Smooth muscle cell of the brain vasculature (primary cell): ENCODE results near the gene AQP12B.

ENCODE experiments used
- DNase-seq: peaks from one replicate; pipeline ENCODE4 v3.0.0-alpha.2; 2012; ENCODE audit warnings: low read depth, low spot score

The AQP12B gene

DNA sequence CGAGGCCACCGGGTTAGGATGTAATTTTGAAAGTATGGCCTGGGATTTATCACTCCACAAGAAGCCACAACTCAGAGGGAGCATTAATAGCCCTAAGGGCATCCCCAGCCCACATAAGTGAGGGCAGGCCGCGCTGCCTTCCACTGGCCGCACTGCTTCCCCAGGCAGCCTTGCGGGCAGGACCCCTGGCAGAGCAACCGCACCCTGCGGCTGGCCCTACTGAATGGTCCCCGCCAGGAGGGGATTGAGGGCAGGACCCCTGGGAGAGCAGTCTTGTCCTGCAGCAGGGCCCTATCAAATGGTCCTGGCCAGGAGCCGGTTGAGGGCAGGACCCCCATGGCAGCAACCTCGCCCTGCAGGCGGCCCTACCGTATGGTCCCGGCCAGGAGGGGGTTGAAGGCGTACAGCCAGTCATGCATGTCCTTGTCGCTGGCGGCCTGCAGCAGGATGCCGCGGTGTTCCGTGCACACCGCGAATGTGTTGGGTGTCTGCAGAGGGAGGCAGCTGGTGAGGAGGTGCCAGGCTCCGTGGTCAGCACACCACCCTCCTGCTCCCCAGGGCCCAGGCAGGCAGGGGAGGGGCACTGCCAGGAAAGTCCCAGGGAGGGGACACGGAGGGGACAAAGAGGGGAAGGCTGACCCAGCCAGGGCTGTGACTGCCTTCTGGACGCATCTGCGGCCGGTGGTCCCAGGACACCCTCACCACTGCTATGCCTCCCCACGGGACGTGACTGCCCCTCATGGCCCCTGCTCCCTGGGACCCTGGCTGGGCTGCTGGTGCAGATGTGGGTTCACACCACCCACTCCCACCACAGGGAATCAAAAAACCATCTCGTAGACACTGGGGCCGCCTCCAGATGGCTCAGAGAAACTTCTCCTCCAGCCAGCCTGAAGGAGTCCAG, 35.2 kb upstream of the AQP12B start:
- no peak for DNase-seq

DNA sequence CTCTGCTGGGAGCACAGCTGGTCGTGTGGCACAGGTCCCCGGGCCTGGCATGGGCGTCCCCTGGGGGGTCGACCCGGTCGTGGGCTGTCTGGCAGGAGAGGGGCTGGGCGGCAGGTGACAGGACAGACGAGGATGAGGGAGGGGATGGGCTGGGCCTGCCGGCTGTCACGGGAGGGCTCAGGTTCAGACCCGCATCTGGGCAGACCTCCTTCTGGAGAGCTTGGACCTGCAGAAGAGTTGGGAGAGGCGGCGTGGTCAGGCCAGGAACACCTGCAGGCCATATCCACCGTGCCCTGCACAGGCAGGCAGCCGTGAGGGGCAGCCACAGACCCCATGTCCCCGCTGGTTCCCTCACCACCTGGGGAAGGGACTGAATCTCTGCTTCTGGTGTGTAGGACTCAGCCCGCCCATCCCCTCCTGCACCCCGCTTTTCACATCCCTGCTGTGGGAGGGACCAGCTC, 34.5 kb upstream of the AQP12B start:
- DNase-seq: no peak

DNA sequence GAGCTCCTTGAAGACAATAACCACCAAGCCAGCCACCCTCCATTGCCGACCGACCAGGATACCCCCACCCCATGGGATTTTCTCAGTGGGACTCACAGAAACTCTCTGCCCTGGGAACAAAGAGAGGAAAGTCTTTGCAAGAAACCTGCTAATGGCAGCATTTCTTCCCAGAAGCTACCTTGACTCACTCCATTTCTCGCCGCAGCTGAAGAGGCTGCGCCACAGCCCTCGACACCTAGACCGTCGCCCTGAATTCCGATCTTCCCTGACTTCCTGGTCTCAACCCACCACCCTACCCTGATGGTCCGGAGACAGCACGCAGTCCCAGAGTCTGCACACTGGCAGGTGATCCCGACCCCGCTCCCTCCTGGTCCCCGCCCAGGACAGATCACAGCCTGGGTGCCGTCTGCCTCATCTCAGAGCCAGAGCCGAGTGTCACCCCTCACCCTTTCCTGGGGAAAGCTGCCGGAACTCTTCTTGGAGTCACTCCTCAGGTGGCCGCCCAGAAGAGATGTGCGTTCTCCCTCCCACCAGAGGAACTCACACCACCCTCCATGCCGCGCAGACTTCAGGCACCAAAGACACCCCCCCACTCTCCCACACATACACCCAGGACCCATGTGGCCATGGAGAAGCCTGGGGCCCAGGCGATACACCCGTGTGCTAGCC, 33.6 kb upstream of the AQP12B start:
- DNase-seq: no peak

DNA sequence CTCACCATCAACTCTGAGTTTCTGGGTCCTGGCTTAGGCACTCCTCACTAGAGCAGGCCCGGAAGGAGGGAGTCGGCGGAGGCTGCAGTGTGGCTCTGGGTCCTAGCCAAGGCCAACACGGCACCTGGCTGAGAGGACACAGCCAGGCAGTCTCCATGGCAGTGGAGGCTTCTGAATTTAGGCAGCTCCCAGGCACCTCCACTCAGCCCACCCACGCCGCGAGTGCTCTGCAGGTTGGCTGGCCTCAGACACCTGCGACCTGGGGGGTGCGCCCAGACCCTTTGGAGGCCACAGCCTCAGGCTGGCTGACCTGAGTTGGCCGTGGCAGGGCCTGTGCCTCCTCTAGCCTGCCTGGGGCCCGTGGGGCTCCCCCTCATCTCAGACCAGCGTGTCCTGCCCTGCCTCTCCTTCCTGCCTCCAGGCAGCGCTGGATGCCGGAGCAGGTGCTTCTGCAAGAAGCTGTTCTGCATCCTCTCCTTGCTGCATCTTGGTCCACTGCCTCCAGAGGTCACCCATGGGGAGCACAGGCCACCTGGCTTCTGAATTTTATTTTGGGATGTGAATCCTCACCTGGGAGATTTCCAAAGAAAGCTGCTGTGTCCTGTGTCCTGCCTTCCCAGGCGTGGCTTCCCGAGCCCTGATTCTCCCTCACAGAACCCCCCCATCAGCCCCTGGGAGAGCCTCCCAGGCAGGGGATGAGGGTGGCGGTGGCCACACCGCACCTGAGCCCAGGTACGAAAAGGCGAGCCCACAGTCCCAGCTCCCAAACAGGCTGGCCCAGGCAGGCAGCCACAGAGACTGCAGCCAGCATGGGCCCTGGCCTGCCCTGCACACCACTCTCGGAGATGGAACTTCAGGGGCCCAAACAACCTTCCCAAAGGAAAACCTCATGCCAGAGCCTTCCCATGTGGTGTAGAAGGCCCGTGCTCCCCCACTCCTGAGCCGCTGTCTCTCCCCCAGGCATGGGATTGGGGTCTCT, 32.4 kb upstream of the AQP12B start:
- no peak for DNase-seq

DNA sequence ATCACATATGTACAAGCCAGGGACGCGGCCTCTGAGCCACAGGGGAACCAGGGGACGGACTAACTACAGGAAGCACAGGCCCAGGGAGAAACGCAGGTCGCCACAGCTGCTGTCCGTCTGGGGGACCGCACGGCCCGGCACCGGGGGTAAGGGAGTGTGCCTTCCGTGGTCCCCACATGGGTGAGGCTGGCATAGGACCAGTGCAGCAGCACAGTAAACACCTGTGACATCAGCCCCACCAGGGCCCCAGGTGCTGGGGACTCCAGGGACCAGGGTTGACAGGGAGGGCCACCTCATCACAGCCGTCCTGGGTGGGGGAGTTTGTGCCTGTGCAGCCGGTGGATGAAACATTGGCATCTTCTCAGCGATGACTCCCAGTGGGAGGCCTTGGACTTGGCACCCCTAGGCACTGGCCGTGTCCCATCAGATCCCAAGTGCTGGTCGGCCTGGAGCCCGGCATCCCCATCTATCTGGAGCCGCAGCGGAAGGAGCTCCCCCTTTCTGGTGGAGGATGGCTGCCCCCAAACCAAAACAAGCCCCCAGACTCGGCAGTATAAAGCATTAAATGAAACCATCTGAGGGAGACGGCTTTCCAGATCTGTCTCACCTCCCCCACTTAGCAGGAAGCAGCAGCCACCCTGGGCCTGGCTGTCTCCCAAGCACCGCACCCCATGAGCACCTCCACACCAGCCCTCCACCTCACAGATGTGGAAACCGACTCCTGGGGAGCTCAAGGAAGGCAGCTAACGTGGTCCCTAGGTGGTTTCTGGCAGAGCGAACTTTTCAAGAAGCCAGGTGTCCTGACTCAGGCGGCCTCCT, 31.5 kb upstream of the AQP12B start:
- no peak for DNase-seq

DNA sequence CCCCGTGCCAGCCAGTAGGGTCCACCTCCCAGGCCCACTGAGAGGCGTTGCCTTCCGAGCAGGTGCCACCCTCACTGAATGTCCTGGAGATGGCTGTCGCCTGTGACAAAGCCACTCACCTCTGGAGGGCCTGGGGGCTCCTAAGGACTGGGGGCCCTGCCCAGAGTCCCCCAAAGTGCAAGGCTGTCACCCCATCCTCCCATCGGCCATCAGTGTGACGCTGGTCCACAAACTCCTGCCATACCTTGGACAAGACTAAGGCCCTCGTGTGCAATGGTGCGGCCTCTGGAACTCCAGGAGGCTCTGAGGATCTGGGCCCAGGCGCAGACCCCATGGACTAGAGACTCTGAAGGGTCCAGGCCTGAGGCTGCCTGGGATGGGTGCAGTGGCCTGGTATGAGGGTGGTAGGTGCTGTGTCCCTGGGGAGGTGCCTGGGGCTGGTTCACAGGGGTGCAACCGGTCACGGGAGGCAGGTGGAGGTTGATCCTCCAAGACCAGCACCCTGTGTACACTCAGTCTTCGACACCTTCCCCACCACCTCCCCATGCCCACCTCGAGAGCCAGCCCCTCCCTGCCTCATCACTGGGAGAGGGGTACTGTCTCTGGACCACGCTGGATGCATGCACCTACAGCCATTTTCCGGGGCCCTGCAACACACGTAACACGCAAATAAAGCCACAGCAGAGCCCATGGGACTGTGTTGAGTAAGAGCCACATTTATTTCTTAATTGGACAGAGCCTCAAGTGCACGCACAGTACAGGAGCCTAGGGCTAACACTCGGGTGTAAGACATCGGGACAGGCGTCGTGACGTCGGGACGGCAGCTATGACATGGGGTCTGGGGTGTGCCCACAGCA, 30.6 kb upstream of the AQP12B start:
- DNase-seq: no peak

DNA sequence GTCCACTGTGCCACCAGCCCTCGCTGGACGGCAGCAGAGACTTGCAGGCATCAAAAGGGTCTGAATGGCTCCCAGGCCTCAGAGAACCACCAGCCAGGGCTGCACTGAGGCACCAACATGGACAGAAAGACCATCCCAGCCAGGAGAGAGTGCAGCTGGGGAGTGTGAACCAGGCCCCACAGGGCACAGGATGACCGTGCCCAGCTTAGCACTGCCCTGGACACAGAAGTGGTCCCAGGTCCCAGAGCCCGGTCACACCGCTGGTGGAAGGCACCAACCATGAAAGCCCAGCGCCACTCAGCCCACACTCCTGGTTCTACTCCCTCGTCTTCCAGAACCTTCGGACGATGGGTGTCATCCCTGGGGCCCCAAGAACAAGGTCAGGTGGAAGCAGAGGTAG, 29.4 kb upstream of the AQP12B start:
- DNase-seq: no peak

DNA sequence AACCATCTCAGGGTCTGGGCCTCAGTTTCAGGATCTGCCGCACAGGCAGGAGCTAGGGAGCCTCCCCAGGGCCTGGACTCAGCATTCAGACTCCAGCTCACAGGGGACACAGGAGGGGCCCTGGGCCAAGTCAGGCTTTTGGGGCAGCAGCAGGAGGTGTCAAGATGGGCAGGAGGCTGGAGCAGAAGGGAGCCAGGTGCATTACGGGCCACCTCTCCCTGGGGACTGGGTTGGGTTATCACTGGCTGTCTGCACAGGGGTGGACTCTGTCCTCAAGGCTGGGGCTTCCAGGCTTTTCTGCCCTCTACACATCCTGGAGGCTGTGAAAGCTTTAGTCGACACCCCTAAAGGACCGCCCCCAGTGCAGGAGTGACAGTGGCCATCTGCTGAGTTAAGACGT, 29.0 kb upstream of the AQP12B start:
- no peak for DNase-seq

DNA sequence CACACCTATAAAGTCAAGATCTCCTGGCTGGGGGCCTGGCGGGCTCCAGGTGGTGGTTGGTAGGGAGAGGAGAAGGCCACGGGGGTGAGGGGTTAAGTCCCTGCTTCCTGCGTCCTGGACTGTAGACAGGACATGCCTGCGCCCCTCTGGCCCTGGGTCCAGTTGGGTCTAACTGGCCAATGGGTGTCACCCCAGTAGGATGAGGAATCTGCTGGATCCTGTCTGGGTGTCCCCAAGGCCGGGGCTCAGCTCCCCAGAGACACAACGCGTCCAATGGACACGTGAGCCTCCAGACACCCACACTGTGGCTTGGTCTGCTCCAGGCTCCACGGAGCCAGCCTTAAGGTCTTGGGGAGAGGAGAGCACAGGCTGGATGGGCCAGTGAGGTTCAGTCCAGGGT, 28.6 kb upstream of the AQP12B start:
- DNase-seq: no peak

DNA sequence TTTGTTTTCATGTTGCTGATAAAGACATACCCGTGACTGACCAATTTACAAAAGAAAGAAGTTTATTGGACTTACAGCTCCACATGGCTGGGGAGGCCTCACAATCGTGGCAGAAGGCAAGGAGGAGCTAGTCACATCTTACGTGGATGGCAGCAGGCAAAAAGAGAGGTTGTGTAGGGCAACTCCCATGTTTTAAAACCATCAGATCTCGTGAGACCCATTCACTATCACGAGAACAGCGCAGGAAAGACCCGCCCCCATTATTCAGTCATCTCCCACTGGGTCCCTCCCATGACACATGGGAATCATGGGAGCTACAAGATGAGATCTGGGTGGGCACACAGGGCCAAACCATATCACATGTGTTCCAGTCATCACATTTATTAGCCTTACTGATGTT, 25.8 kb upstream of the AQP12B start:
- no peak for DNase-seq

DNA sequence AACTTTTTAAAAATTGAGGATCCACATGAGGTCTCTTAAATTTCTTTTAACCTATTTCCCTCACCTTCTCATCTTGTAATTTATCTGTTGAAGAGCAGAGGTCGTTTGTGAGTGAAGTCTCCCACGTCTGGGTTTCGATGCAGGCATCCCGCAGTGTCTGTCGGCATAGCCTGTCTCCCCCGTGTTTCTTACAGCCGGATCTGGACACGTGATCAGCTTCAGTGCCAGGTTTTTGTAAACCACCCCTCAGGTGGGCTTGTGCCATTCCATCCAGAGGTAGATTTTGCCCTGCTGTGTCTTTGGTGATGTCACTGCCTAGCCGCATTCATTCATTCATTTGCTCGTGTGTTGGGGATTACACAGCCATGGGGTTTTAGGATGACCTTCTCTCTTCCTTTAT, 25.1 kb upstream of the AQP12B start:
- no peak for DNase-seq

DNA sequence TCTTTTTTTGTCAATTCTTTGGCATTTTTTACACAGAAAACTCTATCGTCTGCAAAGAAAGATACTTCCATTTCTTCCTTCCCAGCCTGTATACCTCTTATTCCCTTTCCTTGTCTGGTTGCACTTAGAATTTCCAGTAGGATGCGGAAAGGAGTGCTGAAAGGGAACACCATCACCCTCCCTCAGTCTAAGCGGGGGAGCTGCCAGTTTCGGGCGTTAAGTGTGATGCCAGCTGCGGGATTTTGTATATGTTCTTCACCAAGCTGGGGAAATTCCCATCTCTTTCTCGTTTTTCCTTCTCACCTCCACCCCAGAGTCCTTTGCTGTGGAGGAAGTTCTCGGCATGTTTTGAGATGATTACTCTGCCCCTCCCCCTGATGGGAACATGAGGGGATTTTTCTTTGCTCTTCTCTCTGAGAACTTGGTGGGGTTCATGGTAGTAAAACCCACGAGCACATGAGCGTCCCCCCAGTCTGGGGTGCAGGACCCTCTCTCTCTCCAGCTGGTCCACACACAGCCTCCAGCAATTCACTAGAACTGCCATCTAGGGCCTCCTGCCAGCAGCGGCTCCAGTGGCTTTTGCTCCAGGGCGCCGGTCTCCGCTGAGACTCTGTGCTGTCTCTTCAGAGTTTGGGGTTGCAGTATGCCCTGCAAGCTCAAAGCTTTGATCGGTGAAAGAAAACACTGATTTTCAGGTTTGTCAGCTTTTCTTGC, 24.5 kb upstream of the AQP12B start:
- DNase-seq: no peak

DNA sequence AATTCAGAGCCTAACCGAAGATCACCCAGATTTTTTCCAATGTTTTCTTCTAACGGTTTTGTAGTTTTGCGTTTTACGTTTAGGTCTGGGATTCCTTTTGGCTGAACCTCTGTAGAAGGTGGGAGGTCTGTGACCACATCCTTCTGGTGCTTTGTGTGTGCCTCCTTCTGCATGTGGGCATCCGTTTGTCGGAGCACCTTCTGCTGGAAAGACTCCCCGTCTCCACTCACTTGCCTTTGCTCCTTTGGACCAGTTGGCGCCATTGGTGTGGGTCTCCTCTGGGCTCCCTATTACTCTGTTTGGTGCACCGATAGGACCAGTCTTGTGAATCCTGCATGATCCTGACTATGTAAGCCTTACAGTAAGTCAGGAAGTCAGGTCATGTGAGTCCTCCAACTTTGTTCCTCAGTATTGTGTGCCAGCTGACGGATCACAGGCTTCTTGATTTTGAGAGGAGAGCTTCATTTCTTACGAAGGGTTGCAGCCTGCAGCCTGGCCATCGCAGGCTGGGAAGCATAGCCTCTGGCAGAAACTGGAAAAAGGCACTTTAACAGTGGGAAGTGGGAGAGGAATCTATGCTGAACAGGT, 22.6 kb upstream of the AQP12B start:
- no peak for DNase-seq

DNA sequence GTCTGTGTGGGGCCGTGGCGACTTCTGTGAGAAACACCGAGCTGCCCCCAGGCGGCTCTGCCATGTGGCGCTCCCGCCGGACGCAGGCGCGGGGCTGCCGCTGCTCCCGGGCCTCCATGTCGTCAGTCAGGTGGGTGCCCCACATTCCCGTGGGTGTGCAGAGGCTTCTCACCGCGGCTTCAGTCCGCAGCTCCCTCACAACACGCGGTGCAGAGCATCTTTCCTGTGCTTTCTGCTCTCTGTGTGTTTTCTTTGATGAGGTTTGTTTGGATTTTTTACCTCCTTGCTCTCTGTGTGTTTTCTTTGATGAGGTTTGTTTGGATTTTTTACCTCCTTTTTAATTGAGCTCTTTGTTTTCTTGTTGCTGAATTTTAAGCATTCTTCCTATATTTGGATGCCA, 22.0 kb upstream of the AQP12B start:
- no peak for DNase-seq

DNA sequence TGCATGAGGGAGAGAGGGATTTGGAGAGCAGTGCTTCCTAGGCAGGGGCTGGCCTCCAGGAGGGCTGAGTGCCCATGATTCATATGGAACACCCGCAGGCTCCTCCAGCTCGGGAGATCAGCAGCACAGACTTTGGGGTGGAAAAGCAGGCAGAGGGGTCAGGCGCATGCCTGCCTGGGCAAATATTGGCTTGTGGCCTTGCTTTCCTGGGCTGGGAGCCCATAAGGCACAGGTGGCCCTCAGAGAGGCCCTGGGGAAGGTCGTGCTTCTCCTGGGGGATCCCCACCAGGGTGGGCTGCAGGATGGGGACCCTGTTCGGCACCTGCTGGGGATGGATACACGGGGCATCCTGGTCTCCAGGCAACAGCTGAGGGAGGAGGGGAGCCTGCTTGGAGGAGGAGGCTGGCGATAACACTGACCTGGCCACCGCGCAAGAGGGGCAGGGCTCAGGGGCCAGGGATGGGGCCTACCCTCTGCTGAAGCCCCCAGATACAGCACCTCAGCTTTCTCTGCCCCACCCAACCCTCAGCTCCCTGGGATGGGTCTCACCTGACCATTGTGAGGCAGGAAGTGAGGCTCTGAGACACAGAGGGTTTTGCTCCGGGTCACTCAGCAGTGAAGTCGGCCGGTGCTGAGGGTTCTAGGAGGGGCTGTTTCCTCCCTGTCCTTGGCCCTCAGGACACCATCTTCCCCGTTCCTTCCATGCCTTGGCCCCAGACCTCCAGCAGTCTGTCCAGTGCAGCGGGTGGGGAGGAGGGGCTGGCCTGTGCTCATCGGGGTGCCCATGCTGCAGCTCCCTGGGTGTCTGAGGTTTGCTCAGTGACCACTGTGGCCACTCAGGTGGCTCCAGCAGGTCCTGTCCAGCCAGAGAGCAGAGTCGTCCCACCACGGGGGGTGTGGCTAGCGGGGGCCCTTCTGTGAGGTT, 21.0 kb upstream of the AQP12B start:
- DNase-seq: no peak

DNA sequence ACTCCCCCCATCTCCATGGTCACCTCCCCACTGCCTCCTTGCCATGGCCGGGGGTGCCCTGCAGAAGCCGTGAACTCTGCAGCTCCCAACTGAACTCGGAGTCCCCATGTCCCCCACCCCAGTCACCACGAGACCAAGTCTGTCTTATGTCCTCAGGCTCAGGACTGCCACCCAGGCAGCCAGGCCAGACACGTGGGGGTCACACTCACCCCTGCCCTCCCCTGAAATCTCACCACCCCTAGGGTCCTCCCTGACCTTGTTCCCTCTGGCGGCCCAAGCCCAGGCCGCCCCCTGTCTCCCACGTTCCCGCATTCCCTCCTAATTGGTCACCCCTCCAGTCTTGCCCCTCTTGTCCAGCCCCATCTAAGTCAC, 19.9 kb upstream of the AQP12B start:
- DNase-seq: no peak

DNA sequence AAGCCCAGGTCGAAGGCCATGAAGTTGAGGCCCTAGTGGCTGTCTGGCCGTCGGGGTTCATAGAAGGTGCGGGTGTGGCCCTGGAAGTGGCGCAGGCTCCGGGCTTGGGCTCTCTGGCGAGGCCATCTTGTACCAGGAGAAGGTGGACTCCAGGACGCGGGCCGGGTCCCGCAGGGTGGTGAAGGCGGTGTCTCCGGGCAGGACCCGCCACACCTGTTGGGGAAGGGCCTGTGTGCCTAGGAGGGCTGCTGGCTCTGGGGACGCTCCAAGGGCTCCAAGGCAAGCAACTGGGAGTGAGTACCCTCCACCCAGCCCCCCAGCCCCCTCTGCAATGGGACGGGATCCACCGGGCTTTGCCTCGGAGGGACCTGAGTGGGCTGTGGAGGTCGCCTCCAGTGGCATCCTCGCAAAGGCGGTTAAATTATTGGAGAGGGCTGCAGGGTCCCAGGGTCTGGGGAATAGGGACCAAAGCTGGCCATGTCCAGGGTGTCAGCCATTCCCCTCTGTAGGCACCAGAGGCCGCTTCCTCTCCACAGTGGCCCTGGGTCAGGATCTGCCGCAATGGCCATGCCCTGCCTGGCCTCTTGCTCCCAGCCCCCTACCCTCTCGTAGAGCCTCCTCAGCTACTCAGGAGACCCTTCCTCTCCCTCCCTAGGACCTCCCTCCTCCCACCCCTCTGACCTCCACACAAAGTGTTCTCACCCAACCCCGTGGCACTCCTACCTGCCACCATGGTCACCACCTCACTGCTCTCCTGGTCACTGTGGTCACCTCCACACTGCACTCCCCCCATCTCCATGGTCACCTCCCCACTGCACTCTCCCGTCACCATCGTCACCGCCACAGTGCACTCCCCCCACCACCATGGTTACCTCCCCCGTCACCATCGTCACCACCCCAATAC, 19.3 kb upstream of the AQP12B start:
- no peak for DNase-seq
